SK-MEL-5 (cell line): ENCODE data around the gene UCN3. TPM values are rescaled to one million over a fixed set of nuclear protein-coding genes. Genes with fewer than 3 reads are reported as not detected.

Experiments
- DNase-seq: peaks from one replicate; pipeline ENCODE4 v3.0.0-alpha.2; 2016; ENCODE audit warnings: low read depth, low spot score
- in situ Hi-C: cut with HindIII; loops from 2 replicates; pipeline ENCODE4 v1.10.0; 2016; ENCODE audit warnings: low sequenced_read_pairs, high pct_unique_total_duplicates, low pct_unique_long_range_greater_than_20kb
- polyA plus RNA-seq, 2 experiments: library from polyadenylated mRNA; depleted of rRNA; stranded (reverse); fragments of >200 nt; gene quantifications; 2 replicates each; pipeline ENCODE4 v1.2.3, GENCODE V29; 2015
- total RNA-seq: library from RNA; depleted of rRNA; stranded (reverse); fragments of >200 nt; shearing (Covaris generic); gene quantifications from 2 replicates; pipeline ENCODE4 v1.2.3, GENCODE V29; 2014; rRNA removed

UCN3 gene, protein sequence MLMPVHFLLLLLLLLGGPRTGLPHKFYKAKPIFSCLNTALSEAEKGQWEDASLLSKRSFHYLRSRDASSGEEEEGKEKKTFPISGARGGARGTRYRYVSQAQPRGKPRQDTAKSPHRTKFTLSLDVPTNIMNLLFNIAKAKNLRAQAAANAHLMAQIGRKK
- total RNA-seq: not detected in 2 replicates
- polyA plus RNA-seq (2015; cell fraction: cytosol; rRNA removed): not detected in 2 replicates
- polyA plus RNA-seq (2015; cell fraction: nucleus; rRNA removed): not detected in 2 replicates

GRCh38 chr10:5364890-5365338 lies at the start of gene UCN3:
Gene UCN3 (plus strand): TSS chr10:5364966. CDS start chr10:5373721, 8,755 bp downstream.
- in situ Hi-C loops: no loop called here
- DNase-seq: no peak

DNA sequence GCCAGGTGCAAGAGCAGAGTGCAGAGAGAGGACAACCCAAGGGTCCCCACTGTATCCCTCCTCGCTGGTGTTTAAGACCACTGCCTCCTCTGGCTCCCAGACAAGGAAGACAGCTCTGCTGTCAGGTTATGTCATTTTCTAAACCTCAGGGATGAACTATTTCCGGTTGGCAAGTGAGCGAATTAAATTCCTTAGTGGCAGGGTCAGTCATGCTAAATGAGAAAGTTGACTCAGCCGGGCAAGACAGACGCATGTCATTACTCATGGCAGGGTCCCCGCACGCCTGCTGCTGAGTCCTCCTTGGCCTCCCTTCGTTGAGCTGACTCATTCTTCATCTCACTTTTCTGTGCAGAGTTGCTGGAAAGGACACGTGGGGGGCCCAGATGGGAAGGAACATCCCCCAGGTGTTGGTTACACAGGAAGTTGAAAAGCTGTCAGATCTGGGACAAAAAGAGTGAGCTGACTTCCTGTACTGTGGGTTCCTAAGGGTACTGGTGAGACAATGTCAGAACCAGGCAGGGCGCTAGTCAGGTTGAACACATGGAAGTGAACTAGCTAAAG lies 47.1 kb upstream of the UCN3 start:
- in situ Hi-C loops: no loop called here
- no peak for DNase-seq

GRCh38 chr10:5318148-5318547 lies 46.6 kb upstream of the UCN3 start:
- no peak for DNase-seq
- in situ Hi-C loops: no loop called here

DNA sequence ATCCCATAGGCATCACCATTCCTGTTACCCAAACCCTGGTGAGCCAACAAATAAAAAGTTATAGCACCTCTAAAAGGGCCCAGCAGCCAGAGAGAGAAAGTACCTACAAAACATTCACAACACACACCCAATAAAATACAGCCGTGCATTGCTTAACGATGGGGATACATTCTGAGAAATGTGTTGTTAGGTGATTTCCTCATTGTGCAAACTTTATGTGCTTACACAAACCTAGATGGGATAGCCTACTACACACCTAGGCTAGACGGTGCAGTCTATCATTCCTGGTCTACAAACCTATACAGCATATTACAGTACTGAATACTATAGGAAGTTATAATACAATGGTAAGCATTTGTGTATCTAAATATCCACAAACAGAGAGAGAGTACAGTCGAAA lies 44.9 kb upstream of the UCN3 start:
- in situ Hi-C loops: no loop called here

GRCh38 chr10:5321273-5321672 lies 43.5 kb upstream of the UCN3 start:
- DNase-seq: no peak
- in situ Hi-C loops: no loop called here

More for the DNA sequence above, 44.9 kb upstream of the UCN3 start:
- DNase-seq: no peak

GRCh38 chr10:5323446-5323845 lies 41.3 kb upstream of the UCN3 start:
- DNase-seq: no peak
- in situ Hi-C loops: no loop called here

GRCh38 chr10:5325076-5325475 lies 39.7 kb upstream of the UCN3 start:
- in situ Hi-C loops: no loop called here
- DNase-seq: no peak

DNA sequence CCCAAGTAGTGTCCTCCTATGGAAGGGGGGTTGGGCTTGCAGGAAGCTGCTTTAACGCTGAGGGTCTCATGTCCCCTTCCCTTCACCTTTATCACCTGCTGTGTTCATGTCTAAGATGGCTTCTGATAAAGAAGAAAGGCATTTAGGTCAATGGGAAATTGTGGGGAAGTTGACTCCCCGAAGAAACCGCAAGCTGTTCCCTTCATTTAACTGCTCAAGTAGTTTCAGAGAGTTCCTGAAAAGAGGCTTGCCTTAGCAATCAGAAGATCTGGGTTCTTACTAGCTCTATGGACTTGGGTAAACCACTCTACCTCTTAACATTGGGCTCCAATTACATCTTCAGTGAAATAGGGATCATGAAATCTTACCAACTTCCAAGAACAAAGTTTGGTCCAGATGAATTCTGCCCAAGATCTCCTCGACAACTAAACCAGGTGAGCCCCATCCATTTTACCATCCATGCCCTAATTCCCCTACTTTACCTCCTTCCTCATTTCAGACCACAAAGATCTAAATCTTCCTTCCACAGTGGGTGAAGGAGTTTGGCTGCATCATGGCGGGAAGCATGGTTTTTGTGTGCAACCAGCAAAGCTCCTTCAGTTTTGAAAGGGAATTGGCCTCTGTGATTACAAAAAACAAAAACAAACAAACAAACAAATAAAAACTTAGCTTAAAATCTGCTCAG lies 30.4 kb upstream of the UCN3 start:
- in situ Hi-C loops: no loop called here

DNA sequence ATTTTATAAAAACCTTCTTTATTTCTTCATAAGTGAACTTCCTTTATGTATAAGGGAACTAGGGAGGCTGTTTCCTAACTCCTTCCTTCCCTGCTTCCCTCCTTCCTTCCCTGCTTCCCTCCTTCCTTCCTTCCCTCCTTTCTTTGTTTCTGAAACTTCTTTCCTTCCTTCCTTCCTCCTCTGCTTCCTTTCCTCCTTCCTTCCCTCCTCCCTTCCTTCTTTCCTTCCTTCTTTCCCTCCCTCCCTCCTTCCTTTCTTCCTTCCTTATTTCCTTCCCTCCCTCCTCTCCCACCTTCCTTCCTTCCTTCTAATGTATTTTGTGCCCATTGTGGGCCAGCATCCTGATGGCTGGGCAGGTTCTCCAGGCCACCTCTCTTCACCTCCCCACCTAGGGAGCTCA lies 26.8 kb upstream of the UCN3 start:
- in situ Hi-C loops: no loop called here
- no peak for DNase-seq

More for the DNA sequence above, 30.4 kb upstream of the UCN3 start:
- DNase-seq: no peak

DNA sequence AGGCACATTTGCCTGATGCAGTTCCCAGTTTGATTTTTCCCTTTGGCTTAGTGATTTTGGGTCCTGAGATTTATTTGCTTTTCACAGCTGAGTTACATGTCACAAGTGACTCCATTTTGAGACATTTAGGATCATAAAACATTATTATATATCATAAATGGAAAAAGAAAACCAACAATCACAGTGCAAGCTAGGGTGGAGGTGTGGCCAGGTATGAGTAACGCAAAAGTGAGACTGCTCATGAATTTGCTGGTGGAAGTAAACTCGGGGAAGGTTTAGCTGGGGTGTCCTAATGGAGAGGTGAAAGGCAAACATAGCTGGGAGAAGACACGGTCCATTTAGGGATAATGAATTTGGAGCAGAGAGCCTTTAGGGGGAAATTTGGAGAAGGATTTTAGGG lies 21.7 kb upstream of the UCN3 start:
- in situ Hi-C loops: no loop called here

GRCh38 chr10:5343561-5343960 lies 21.2 kb upstream of the UCN3 start:
- peak; percentile 4 for DNase-seq
- in situ Hi-C loops: no loop called here

More for the DNA sequence above, 21.7 kb upstream of the UCN3 start:
- no peak for DNase-seq

DNA sequence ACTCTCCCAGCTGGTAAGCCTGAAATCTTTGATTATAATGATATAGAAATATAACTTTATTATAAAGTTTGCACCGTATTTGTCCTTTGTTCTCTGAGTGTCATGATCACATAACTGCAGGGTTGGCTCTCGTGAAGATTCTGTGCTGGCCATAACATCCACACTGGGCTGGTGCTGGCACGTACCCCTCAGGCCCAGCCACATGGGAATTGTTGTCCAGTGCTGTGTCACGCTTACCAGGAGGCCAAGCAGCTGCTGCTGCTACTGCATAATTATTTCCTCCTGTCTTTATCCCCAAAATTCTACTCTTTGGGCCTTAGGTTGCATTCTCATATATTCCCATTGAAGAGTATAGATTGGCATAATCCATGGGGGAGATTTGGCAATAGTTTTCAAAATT lies 20.8 kb upstream of the UCN3 start:
- in situ Hi-C loops: no loop called here
- no peak for DNase-seq

GRCh38 chr10:5344746-5345145 lies 20.0 kb upstream of the UCN3 start:
- in situ Hi-C loops: no loop called here
- DNase-seq: no peak

GRCh38 chr10:5346881-5347280 lies 17.9 kb upstream of the UCN3 start:
- in situ Hi-C loops: no loop called here
- DNase-seq: no peak

GRCh38 chr10:5349362-5349761 lies 15.4 kb upstream of the UCN3 start:
- no peak for DNase-seq
- in situ Hi-C loops: no loop called here

DNA sequence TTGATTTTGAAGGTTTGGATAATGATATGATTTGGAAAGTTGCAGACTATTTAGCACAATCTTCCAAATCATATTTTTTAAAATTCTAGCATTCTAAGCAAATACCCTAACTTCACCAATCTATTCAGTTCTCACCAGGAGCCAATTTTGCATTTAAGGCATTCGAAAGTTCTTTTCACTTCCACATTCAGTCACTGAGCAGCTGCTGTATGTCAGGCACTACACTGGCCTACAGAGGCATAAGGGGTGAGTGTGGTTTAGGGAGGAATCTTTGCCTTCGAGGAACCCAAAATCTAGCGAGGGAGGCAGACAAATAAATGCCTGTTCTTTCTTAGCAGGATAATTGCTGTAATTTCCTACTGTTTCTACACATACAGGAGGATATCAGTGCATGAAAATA lies 10.7 kb upstream of the UCN3 start:
- in situ Hi-C loops: no loop called here

DNA sequence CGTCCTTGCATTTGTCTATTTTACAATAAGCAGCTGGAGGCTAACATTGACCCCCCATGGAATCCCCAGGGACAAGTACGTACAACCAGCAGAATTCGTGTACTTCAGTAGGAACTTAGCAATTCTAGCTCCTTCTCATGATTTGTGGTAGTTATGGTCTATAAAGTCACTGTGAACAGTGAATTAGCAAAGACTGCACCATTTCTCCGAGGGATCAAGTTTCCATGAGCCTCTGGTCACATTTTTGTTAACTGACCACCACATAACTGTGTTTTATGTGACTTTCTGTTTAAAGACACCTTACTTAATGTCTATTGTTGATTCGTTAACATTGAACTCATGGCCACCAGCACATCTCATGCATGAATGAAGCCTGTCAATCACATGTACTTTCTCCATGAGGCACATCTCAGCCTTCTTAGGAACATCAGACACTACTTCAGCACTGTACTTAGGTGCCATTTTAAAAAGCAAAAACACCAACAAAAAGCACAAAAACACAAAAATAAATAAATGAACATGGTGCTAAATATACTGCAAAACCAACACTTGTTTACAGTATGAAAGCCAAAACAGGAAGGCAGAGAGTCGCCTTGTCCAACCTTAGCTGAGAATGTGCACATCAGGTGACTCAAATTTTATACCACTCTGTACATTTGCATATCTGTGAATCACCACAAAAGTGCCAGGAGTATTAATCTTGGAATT lies 9.0 kb upstream of the UCN3 start:
- no peak for DNase-seq
- in situ Hi-C loops: no loop called here

More for the DNA sequence above, 10.7 kb upstream of the UCN3 start:
- no peak for DNase-seq

- in situ Hi-C loops: no loop called here
- no peak for DNase-seq
Observed at GRCh38 chr10:5356302-5356763, 8.4 kb upstream of the UCN3 start.
